ENCODE measurements around the gene GLI3.

The GLI3 gene

DNA sequence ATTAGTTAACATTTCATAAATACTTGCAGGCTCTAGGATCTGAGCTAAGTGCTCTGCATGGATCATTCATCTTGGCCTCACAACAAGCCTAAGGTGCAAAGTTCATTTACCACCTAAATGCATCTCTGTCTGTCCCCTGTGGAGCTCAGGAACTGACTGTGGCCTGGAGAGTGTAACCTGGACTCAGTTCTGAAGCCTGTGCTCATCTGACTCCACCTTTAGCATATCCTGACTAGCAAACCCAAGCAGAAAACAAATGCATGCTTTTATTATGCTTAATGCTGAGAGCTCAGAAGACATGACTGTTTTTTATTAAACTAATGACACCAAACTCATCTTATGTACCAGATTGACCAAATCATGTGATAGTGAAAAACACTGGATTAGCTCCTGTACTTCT is 288.5 kb downstream of the GLI3 start:
- no peak overlapping the region for H3K4me3 ChIP-seq (ENCODE audit: low read depth, low read length)
- TF ChIP-seq, protein P1, sequence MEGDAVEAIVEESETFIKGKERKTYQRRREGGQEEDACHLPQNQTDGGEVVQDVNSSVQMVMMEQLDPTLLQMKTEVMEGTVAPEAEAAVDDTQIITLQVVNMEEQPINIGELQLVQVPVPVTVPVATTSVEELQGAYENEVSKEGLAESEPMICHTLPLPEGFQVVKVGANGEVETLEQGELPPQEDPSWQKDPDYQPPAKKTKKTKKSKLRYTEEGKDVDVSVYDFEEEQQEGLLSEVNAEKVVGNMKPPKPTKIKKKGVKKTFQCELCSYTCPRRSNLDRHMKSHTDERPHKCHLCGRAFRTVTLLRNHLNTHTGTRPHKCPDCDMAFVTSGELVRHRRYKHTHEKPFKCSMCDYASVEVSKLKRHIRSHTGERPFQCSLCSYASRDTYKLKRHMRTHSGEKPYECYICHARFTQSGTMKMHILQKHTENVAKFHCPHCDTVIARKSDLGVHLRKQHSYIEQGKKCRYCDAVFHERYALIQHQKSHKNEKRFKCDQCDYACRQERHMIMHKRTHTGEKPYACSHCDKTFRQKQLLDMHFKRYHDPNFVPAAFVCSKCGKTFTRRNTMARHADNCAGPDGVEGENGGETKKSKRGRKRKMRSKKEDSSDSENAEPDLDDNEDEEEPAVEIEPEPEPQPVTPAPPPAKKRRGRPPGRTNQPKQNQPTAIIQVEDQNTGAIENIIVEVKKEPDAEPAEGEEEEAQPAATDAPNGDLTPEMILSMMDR (IDR thresholded peaks at IDR 0.05; ENCODE audit: low read depth, low read length, missing control alignments) = no peak
- DNase-seq (ENCODE audit: low read depth) = no peak

DNA sequence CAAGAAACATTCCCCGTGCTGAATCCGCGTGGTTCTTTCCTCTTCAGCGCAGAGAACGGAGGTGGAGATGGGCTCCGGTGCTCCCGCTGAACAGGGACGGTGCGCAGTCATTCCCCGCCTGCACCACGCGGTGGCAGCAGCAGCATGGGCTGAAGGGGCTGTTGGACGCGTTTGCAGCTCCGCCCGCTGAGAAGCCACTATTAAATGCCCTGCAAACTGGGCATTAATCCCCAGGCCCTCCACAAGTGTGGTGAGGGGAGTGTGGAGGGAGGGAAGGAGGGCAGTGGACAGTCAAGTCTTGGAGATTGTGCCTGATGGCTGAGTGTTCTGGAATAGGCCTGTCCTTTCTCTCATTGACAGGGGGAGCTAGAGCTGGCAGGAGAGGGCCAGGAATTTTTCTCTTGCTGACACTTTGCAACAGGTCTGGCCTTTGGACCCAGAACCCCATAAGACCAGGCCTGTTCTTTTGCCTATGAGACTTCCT is 293.9 kb downstream of the GLI3 start:
- TF ChIP-seq, protein P1 (IDR thresholded peaks at IDR 0.05; ENCODE audit: low read depth, low read length, missing control alignments) = peak; percentile 95
- no peak for DNase-seq (ENCODE audit: low read depth)
- no peak overlapping the region for H3K4me3 ChIP-seq (ENCODE audit: low read depth, low read length)

DNA sequence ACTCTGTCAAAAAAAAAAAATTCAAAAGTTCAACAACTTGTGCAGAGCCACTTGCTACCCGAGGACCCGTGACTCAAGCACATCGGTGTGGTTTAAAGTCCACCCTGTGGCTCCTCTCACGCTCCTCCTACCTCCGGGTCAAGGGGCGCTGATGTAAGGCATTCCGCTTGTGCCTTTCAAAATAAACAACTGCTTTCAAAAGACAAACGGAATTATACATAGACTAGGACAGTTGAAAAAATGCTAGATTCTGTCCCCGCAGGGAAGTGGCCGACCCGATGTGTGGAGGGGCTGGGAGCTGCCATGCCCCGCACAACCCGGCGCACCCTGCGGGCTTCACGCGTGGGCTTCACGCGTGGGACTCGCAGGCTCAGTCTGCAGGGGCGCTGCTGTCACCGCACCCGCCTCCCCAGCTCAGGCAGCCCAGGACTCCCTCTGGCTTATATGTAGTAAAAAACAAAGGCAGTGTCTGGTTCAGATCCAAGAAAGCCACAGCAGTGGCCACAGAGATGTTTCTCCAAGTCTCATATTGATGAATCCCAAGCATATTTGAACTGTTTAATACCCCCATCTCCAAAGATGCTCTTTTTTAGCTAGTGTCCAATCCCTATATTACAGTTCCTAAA is 294.4 kb downstream of the GLI3 start:
- TF ChIP-seq, protein P1 (IDR thresholded peaks at IDR 0.05; ENCODE audit: low read depth, low read length, missing control alignments) = no peak
- H3K4me3 ChIP-seq (ENCODE audit: low read depth, low read length) = no peak overlapping the region
- DNase-seq (ENCODE audit: low read depth) = no peak

DNA sequence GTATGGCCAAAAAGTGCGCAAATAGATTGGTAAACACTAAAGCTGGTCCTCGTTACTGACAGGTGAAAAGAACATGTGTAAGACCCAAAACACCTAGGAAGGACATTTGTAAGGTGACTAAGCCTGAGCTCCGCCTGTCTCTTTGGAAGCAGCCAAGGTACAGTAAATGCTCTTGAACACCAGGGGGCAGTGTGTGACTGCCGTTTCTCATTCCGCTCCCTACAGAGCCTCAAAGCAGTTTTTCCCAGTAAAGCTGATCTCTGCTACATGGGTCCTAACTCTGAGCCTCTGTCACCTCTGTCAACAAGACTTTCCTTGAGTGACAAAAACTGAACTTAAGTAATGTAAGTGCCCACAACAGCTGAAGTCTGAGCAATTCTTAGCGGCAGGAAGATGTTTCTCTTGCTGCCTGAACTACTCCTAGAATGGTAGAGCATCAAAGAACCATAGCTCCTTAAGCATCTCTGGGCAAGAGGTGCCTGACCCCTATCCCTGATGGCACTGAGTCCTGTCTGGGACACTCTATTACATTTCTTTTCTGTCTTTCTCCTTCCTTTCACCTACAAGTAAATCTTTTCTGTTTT is 296.2 kb downstream of the GLI3 start:
- no peak overlapping the region for H3K4me3 ChIP-seq (ENCODE audit: low read depth, low read length)
- no peak for DNase-seq (ENCODE audit: low read depth)
- TF ChIP-seq, protein P1 (IDR thresholded peaks at IDR 0.05; ENCODE audit: low read depth, low read length, missing control alignments) = peak; percentile 94

DNA sequence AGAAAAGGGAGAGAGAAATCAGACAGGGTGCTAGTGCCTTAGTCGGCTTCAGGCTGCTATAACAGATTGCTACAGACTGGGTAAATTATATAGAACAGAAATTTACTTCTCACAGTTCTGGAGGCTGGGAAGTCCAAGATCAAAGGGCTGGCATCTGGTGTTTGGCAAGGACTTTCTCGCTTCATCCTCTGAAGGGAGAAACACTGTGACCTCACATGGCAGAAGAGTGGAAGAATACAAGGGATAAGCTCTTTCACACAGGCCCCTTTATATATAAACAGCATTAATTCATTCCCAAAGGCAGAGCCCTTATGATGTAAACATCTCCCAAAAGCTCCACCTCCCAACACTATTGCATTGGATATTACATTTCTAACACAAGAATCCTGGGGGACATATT is 298.6 kb downstream of the GLI3 start:
- H3K4me3 ChIP-seq (ENCODE audit: low read depth, low read length) = no peak overlapping the region
- DNase-seq (ENCODE audit: low read depth) = no peak
- TF ChIP-seq, protein P1 (IDR thresholded peaks at IDR 0.05; ENCODE audit: low read depth, low read length, missing control alignments) = no peak

DNA sequence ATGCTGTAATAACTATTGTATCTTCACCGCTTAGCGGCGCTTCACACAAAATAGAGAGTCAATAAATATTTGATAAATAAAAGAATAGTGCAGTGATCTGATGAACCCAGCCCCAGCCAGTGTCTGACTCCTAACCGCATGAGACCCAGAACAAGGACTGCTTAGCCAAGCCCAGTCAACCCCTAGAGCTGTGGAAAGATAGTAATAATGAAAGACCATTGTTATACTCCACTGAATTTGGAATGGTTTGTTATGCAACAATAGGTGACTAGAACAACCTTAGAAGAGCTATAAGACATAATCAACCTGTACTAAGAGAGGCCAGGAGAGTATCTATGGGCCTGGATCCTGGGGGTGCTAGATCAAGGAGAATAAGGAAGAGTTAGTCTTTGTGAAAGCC is 303.6 kb downstream of the GLI3 start:
- TF ChIP-seq, protein P1 (IDR thresholded peaks at IDR 0.05; ENCODE audit: low read depth, low read length, missing control alignments) = no peak
- DNase-seq (ENCODE audit: low read depth) = no peak
- no peak overlapping the region for H3K4me3 ChIP-seq (ENCODE audit: low read depth, low read length)

DNA sequence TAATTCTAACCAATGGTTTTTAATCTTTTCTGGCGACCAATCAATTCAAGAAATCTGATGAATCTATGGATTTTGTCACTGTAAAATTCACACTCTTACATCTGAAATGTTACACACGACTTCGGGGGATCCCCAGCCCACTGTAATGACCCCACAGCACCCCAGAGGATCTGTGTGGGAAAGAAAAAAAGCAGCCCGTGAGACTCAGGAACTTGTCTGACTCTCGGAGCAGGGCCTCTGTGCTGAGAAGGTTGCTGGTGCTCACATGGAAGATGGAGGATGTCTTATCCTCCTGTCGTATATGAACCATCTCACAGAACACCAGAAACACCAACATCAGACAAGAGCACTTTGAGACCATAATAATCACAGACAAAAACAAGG is 305.8 kb downstream of the GLI3 start:
- H3K4me3 ChIP-seq (ENCODE audit: low read depth, low read length) = no peak overlapping the region
- TF ChIP-seq, protein P1 (IDR thresholded peaks at IDR 0.05; ENCODE audit: low read depth, low read length, missing control alignments) = no peak

More for the DNA sequence above, 305.8 kb downstream of the GLI3 start:
- no peak for DNase-seq (ENCODE audit: low read depth)

Data from GM12864 (cell line).